Stomach smooth muscle (tissue), 2 donors: Measurements from ENCODE around the gene HES6.
"Not testable (repeated sequence)": the region's sequence is repeated elsewhere in the genome, so short reads cannot be mapped to it uniquely, and the experiment has no call there.

Source experiments
- H3K27ac ChIP-seq: one replicate; pipeline ENCODE4 v1.7.0; 2013; ENCODE audit warnings: mild to moderate bottlenecking, low read length, inconsistent platforms
- H3K27me3 ChIP-seq, 2 donors: one replicate each; pipeline ENCODE4 v1.7.0; 2013; ENCODE audit warnings: low read length in 2 of 2; ENCODE audit not compliant: insufficient read depth in 2 of 2, control insufficient read depth in 1 of 2
- H3K36me3 ChIP-seq, 2 donors: one replicate each; pipeline ENCODE4 v1.7.0; 2013; ENCODE audit warnings: low read length in 2 of 2; ENCODE audit not compliant: control insufficient read depth in 2 of 2, insufficient read depth in 2 of 2
- H3K4me1 ChIP-seq: one replicate; pipeline ENCODE4 v1.7.0; 2013; ENCODE audit warnings: low read length; ENCODE audit not compliant: control insufficient read depth, insufficient read depth
- H3K4me3 ChIP-seq, 2 donors: one replicate each; pipeline ENCODE4 v1.7.0; 2013; ENCODE audit warnings: low read length in 2 of 2
- H3K9ac ChIP-seq, 2 donors: one replicate each; pipeline ENCODE4 v1.7.0; 2013; ENCODE audit warnings: low read length in 2 of 2, mild to moderate bottlenecking in 1 of 2
- H3K9me3 ChIP-seq, 2 donors: one replicate each; pipeline ENCODE4 v1.7.0; 2013; ENCODE audit warnings: low read length in 2 of 2; ENCODE audit not compliant: control insufficient read depth in 2 of 2
- donor health status: healthy.
- donor health status: Pancreatic carcinoma.

The HES6 gene

GRCh38 chr2:238272156-238272555 is 32.3 kb upstream of the HES6 start:
- Histone ChIP-seq H3K9ac (no peak overlapping the region), H3K27me3 (no peaks in the 10 kb centered on the region), H3K36me3 (peaks cover 74 to 88% of the 10 kb centered on the region in 2 donors), H3K4me1 (peaks cover 3% of the 10 kb centered on the region), H3K9me3 (no peaks in the 10 kb centered on the region), H3K27ac (no peak overlapping the region), H3K4me3 (no peak overlapping the region)

GRCh38 chr2:238271686-238272085 is 31.8 kb upstream of the HES6 start:
- not testable (repeated sequence) for H3K9ac ChIP-seq, H3K27me3 ChIP-seq, H3K4me3 ChIP-seq, H3K9me3 ChIP-seq, H3K27ac ChIP-seq, H3K4me1 ChIP-seq
- peaks cover 73 to 86% of the 10 kb centered on the region in 2 donors for H3K36me3 ChIP-seq

- Histone ChIP-seq H3K27ac (no peak overlapping the region), H3K9ac (no peak overlapping the region), H3K9me3 (no peaks in the 10 kb centered on the region), H3K36me3 (peaks cover 67 to 80% of the 10 kb centered on the region in 2 donors), H3K4me3 (no peak overlapping the region), H3K4me1 (peaks cover 3% of the 10 kb centered on the region), H3K27me3 (no peaks in the 10 kb centered on the region)
These were observed 31.3 kb upstream of the HES6 start for GRCh38 chr2:238271061-238271554.

- no peak overlapping the region for H3K9ac ChIP-seq
- H3K36me3 ChIP-seq = peaks cover 64 to 77% of the 10 kb centered on the region in 2 donors
- H3K27ac ChIP-seq = no peak overlapping the region
- no peak overlapping the region for H3K4me3 ChIP-seq
- no peaks in the 10 kb centered on the region for H3K9me3 ChIP-seq
- peaks cover 3% of the 10 kb centered on the region for H3K4me1 ChIP-seq
- no peaks in the 10 kb centered on the region for H3K27me3 ChIP-seq
These were observed 30.8 kb upstream of the HES6 start for GRCh38 chr2:238270606-238271005.

GRCh38 chr2:238269741-238270140 is 29.9 kb upstream of the HES6 start:
- Histone ChIP-seq H3K4me1 (peaks cover 3% of the 10 kb centered on the region), H3K4me3 (no peak overlapping the region), H3K9ac (no peak overlapping the region), H3K27me3 (no peaks in the 10 kb centered on the region), H3K9me3 (no peaks in the 10 kb centered on the region), H3K27ac (no peak overlapping the region), H3K36me3 (peaks cover 62 to 78% of the 10 kb centered on the region in 2 donors)

GRCh38 chr2:238267884-238268680 is 28.2 kb upstream of the HES6 start:
- H3K4me1 ChIP-seq = peaks cover 12% of the 10 kb centered on the region
- peak overlapping the region in 1 of 2 donors; percentile 21 for H3K9ac ChIP-seq
- H3K9me3 ChIP-seq = no peaks in the 10 kb centered on the region
- no peaks in the 10 kb centered on the region for H3K27me3 ChIP-seq
- peaks cover 58 to 71% of the 10 kb centered on the region in 2 donors for H3K36me3 ChIP-seq
- no peak overlapping the region for H3K4me3 ChIP-seq
- H3K27ac ChIP-seq = no peak overlapping the region

- Histone ChIP-seq H3K27ac (no peak overlapping the region), H3K36me3 (peaks cover 55 to 70% of the 10 kb centered on the region in 2 donors), H3K4me3 (no peak overlapping the region), H3K9me3 (no peaks in the 10 kb centered on the region), H3K4me1 (peaks cover 19% of the 10 kb centered on the region), H3K27me3 (no peaks in the 10 kb centered on the region), H3K9ac (no peak overlapping the region)
These were observed 27.5 kb upstream of the HES6 start for GRCh38 chr2:238267341-238267710.

- Histone ChIP-seq H3K36me3 (peaks cover 58 to 69% of the 10 kb centered on the region in 2 donors), H3K27ac (no peak overlapping the region), H3K27me3 (no peaks in the 10 kb centered on the region), H3K4me1 (peaks cover 20% of the 10 kb centered on the region), H3K4me3 (no peak overlapping the region), H3K9ac (no peak overlapping the region), H3K9me3 (no peaks in the 10 kb centered on the region)
These were observed 25.8 kb upstream of the HES6 start for GRCh38 chr2:238265605-238266004.

GRCh38 chr2:238264072-238264460 is 24.2 kb upstream of the HES6 start:
- Histone ChIP-seq H3K27me3 (no peaks in the 10 kb centered on the region), H3K9ac (peak overlapping the region in 1 of 2 donors; percentile 5), H3K27ac (peak overlapping the region; percentile 46), H3K9me3 (no peaks in the 10 kb centered on the region), H3K4me1 (peaks cover 20% of the 10 kb centered on the region), H3K4me3 (no peak overlapping the region), H3K36me3 (peaks cover 60 to 67% of the 10 kb centered on the region in 2 donors)

GRCh38 chr2:238263204-238264071 is 23.6 kb upstream of the HES6 start:
- Histone ChIP-seq H3K9me3 (no peaks in the 10 kb centered on the region), H3K4me3 (no peak overlapping the region), H3K9ac (no peak overlapping the region), H3K36me3 (peaks cover 64 to 67% of the 10 kb centered on the region in 2 donors), H3K4me1 (peaks cover 20% of the 10 kb centered on the region), H3K27me3 (no peaks in the 10 kb centered on the region), H3K27ac (peak overlapping the region; percentile 46)
